Neuron (in vitro differentiated cells): ENCODE measurements around the gene RILP.
"Not testable (repeated sequence)": the region's sequence is repeated elsewhere in the genome, so short reads cannot be mapped to it uniquely, and the experiment has no call there.

Source experiments
- H2AFZ ChIP-seq: one replicate; pipeline ENCODE4 v1.6.1; 2013; ENCODE audit warnings: low read depth, mild to moderate bottlenecking, inconsistent platforms, low read length, moderate library complexity
- H3K27me3 ChIP-seq: one replicate; pipeline ENCODE4 v1.6.1; 2013; ENCODE audit warnings: low read length; ENCODE audit not compliant: insufficient read depth
- H3K36me3 ChIP-seq: one replicate; pipeline ENCODE4 v1.6.1; 2013; ENCODE audit warnings: low read length; ENCODE audit not compliant: insufficient read depth
- H3K4me1 ChIP-seq: one replicate; pipeline ENCODE4 v1.6.1; 2013; ENCODE audit warnings: low read length; ENCODE audit not compliant: insufficient read depth
- H3K4me3 ChIP-seq: 2 replicates; pipeline ENCODE4 v1.5.1; 2013; ENCODE audit warnings: mild to moderate bottlenecking, low read length, moderate library complexity
- H3K9me3 ChIP-seq: one replicate; pipeline ENCODE4 v1.6.1; 2013; ENCODE audit warnings: low read length

Gene RILP

GRCh38 chr17:1649844-1650501 lies at the start of gene RILP:
TSS of gene RILP (minus strand) at chr17:1649866. CDS start at chr17:1649804, 62 bp downstream.
- Histone ChIP-seq H3K4me3 (peak within 1 kb of the TSS; percentile 42), H3K36me3 (peaks cover 51% of the 10 kb centered on the region), H3K9me3 (no peaks in the 10 kb centered on the region), H3K4me1 (peaks cover 21% of the 10 kb centered on the region), H2AFZ (peak within 1 kb of the TSS; percentile 24), H3K27me3 (no peaks in the 10 kb centered on the region)

- no peaks in the 10 kb centered on the region for H3K27me3 ChIP-seq
- H2AFZ ChIP-seq = no peak overlapping the region
- peaks cover 2% of the 10 kb centered on the region for H3K9me3 ChIP-seq
- H3K4me3 ChIP-seq = no peak overlapping the region
- H3K4me1 ChIP-seq = no peaks in the 10 kb centered on the region
- no peaks in the 10 kb centered on the region for H3K36me3 ChIP-seq
Measured at GRCh38 chr17:1697681-1698080, 48.0 kb upstream of the RILP start.

GRCh38 chr17:1695365-1695764 lies 45.7 kb upstream of the RILP start:
- Histone ChIP-seq H2AFZ (no peak overlapping the region), H3K27me3 (no peaks in the 10 kb centered on the region), H3K36me3 (no peaks in the 10 kb centered on the region), H3K4me3 (no peak overlapping the region), H3K9me3 (peaks cover 2% of the 10 kb centered on the region), H3K4me1 (no peaks in the 10 kb centered on the region)

- H2AFZ ChIP-seq = no peak overlapping the region
- H3K4me3 ChIP-seq = no peak overlapping the region
- H3K4me1 ChIP-seq = no peaks in the 10 kb centered on the region
- peaks cover 2% of the 10 kb centered on the region for H3K9me3 ChIP-seq
- no peaks in the 10 kb centered on the region for H3K36me3 ChIP-seq
- no peaks in the 10 kb centered on the region for H3K27me3 ChIP-seq
Measured at GRCh38 chr17:1693339-1693738, 43.7 kb upstream of the RILP start.

GRCh38 chr17:1690544-1691221 lies 41.0 kb upstream of the RILP start:
- Histone ChIP-seq H3K36me3 (no peaks in the 10 kb centered on the region), H3K4me3 (no peak overlapping the region), H3K9me3 (peaks cover 2% of the 10 kb centered on the region), H2AFZ (no peak overlapping the region), H3K27me3 (no peaks in the 10 kb centered on the region), H3K4me1 (no peaks in the 10 kb centered on the region)

GRCh38 chr17:1688405-1688804 lies 38.7 kb upstream of the RILP start:
- H3K4me3 ChIP-seq, H3K36me3 ChIP-seq, H3K9me3 ChIP-seq, H3K4me1 ChIP-seq, H3K27me3 ChIP-seq, H2AFZ ChIP-seq: not testable (repeated sequence)

- Histone ChIP-seq H3K4me3 (no peak overlapping the region), H2AFZ (no peak overlapping the region), H3K36me3 (peaks cover 24% of the 10 kb centered on the region), H3K4me1 (peaks cover 10% of the 10 kb centered on the region), H3K27me3 (no peaks in the 10 kb centered on the region), H3K9me3 (no peaks in the 10 kb centered on the region)
Measured at GRCh38 chr17:1686086-1686485, 36.4 kb upstream of the RILP start.

GRCh38 chr17:1684378-1685189 lies 34.9 kb upstream of the RILP start, which contains the start of gene PRPF8:
TSS of gene PRPF8 (minus strand) at chr17:1684867. CDS start at chr17:1684571, 296 bp downstream.
- Histone ChIP-seq H3K4me3 (peak within 1 kb of the TSS; percentile 96), H3K4me1 (peaks cover 10% of the 10 kb centered on the region), H3K27me3 (no peaks in the 10 kb centered on the region), H2AFZ (peak within 1 kb of the TSS; percentile 58), H3K36me3 (peaks cover 39% of the 10 kb centered on the region), H3K9me3 (no peaks in the 10 kb centered on the region)

- Histone ChIP-seq H3K27me3 (no peaks in the 10 kb centered on the region), H3K36me3 (peaks cover 50% of the 10 kb centered on the region), H3K9me3 (no peaks in the 10 kb centered on the region), H3K4me1 (peaks cover 10% of the 10 kb centered on the region), H2AFZ (no peak overlapping the region), H3K4me3 (peak overlapping the region; percentile 96)
Measured at GRCh38 chr17:1683459-1683858, 33.8 kb upstream of the RILP start.

GRCh38 chr17:1676401-1676800 lies 26.7 kb upstream of the RILP start:
- H3K36me3 ChIP-seq = peaks cover 92% of the 10 kb centered on the region
- H2AFZ ChIP-seq = no peak overlapping the region
- H3K27me3 ChIP-seq = no peaks in the 10 kb centered on the region
- no peaks in the 10 kb centered on the region for H3K4me1 ChIP-seq
- no peak overlapping the region for H3K4me3 ChIP-seq
- no peaks in the 10 kb centered on the region for H3K9me3 ChIP-seq

- Histone ChIP-seq H2AFZ (no peak overlapping the region), H3K4me3 (no peak overlapping the region), H3K9me3 (no peaks in the 10 kb centered on the region), H3K27me3 (no peaks in the 10 kb centered on the region), H3K36me3 (peaks cover 84% of the 10 kb centered on the region), H3K4me1 (no peaks in the 10 kb centered on the region)
Measured at GRCh38 chr17:1673041-1673785, 23.5 kb upstream of the RILP start.

GRCh38 chr17:1663934-1664333 lies 14.3 kb upstream of the RILP start:
- H3K9me3 ChIP-seq, H3K4me3 ChIP-seq, H2AFZ ChIP-seq, H3K4me1 ChIP-seq, H3K27me3 ChIP-seq: not testable (repeated sequence)
- peaks cover 77% of the 10 kb centered on the region for H3K36me3 ChIP-seq
